Measurements from ENCODE around the gene ARID1B. TPM values are rescaled to one million over a fixed set of nuclear protein-coding genes. Genes with fewer than 3 reads are reported as not detected.

The ARID1B gene
- polyA plus RNA-seq, 1 experiment: 19.2 TPM

GRCh38 chr6:156918647-156919046 lies 141.5 kb downstream of the ARID1B start:
- ChIA-PET POLR2A (no interaction called here), CTCF (no interaction called here)
- H3K27ac ChIP-seq (ENCODE audit: low read depth, low read length): no peak overlapping the region
- H3K9me3 ChIP-seq (ENCODE audit: control insufficient read depth, insufficient read depth, low read length): no peaks in the 10 kb centered on the region; the same call in 1 of the 2 replicates
- no peak for TF ChIP-seq CTCF (IDR thresholded peaks at IDR 0.05; ENCODE audit: low read depth, low read length)
- no peak for DNase-seq (ENCODE audit: low read depth, low spot score)
- H3K27me3 ChIP-seq (ENCODE audit: control insufficient read depth, insufficient read depth, low read length): no peaks in the 10 kb centered on the region
- H3K4me3 ChIP-seq (ENCODE audit: low read depth, low read length): no peak overlapping the region

GRCh38 chr6:156919370-156919769 lies 142.2 kb downstream of the ARID1B start:
- CTCF ChIA-PET: no interaction called here
- no peak overlapping the region for H3K4me3 ChIP-seq (ENCODE audit: low read depth, low read length)
- POLR2A ChIA-PET: no interaction called here
- no peak for DNase-seq (ENCODE audit: low read depth, low spot score)
- TF ChIP-seq CTCF (IDR thresholded peaks at IDR 0.05; ENCODE audit: low read depth, low read length): no peak
- H3K27me3 ChIP-seq (ENCODE audit: control insufficient read depth, insufficient read depth, low read length): no peaks in the 10 kb centered on the region
- no peak overlapping the region for H3K27ac ChIP-seq (ENCODE audit: low read depth, low read length)
- no peaks in the 10 kb centered on the region for H3K9me3 ChIP-seq (ENCODE audit: control insufficient read depth, insufficient read depth, low read length)

GRCh38 chr6:156919814-156920369 lies 142.7 kb downstream of the ARID1B start:
- ChIA-PET POLR2A (no interaction called here), CTCF (no interaction called here)
- no peak for TF ChIP-seq CTCF (IDR thresholded peaks at IDR 0.05; ENCODE audit: low read depth, low read length)
- no peaks in the 10 kb centered on the region for H3K27me3 ChIP-seq (ENCODE audit: control insufficient read depth, insufficient read depth, low read length)
- no peak overlapping the region for H3K27ac ChIP-seq (ENCODE audit: low read depth, low read length)
- no peak for DNase-seq (ENCODE audit: low read depth, low spot score)
- no peaks in the 10 kb centered on the region for H3K9me3 ChIP-seq (ENCODE audit: control insufficient read depth, insufficient read depth, low read length)
- H3K4me3 ChIP-seq (ENCODE audit: low read depth, low read length): no peak overlapping the region

GRCh38 chr6:156924246-156924645 lies 147.1 kb downstream of the ARID1B start:
- Histone ChIP-seq H3K9me3 (ENCODE audit: control insufficient read depth, insufficient read depth, low read length) (no peaks in the 10 kb centered on the region), H3K27ac (ENCODE audit: low read depth, low read length) (no peak overlapping the region), H3K4me3 (ENCODE audit: low read depth, low read length) (no peak overlapping the region), H3K27me3 (ENCODE audit: control insufficient read depth, insufficient read depth, low read length) (no peaks in the 10 kb centered on the region)
- no peak for DNase-seq (ENCODE audit: low read depth, low spot score)
- ChIA-PET POLR2A (interaction anchor here (0.6 kb wide), 1 partner anchor 9 kb away, joined by 4 read pairs; no protein-coding TSS in a partner anchor), CTCF (no interaction called here)
- no peak for TF ChIP-seq CTCF (IDR thresholded peaks at IDR 0.05; ENCODE audit: low read depth, low read length)

- H3K4me3 ChIP-seq (ENCODE audit: low read depth, low read length): no peak overlapping the region
- TF ChIP-seq CTCF (IDR thresholded peaks at IDR 0.05; ENCODE audit: low read depth, low read length): no peak
- H3K27ac ChIP-seq (ENCODE audit: low read depth, low read length): no peak overlapping the region
- no peak for DNase-seq (ENCODE audit: low read depth, low spot score)
- CTCF ChIA-PET: interaction anchor here (1.5 to 1.6 kb wide), 2 partner anchors 18 to 109 kb away, joined by 3 read pairs; no protein-coding TSS in a partner anchor
- POLR2A ChIA-PET: no interaction called here
- H3K27me3 ChIP-seq (ENCODE audit: control insufficient read depth, insufficient read depth, low read length): no peaks in the 10 kb centered on the region
- H3K9me3 ChIP-seq (ENCODE audit: control insufficient read depth, insufficient read depth, low read length): no peaks in the 10 kb centered on the region
Measured at GRCh38 chr6:156925026-156925425, 147.8 kb downstream of the ARID1B start.

All from AG04450 (cell line).